NK-92 (cell line): ENCODE measurements around the gene RABEP1.

Source experiments
- DNase-seq: peaks from one replicate; lab custom pipeline; 2025; ENCODE audit not compliant: unreplicated experiment; lab: John Stamatoyannopoulos, UW

RABEP1 gene

DNA sequence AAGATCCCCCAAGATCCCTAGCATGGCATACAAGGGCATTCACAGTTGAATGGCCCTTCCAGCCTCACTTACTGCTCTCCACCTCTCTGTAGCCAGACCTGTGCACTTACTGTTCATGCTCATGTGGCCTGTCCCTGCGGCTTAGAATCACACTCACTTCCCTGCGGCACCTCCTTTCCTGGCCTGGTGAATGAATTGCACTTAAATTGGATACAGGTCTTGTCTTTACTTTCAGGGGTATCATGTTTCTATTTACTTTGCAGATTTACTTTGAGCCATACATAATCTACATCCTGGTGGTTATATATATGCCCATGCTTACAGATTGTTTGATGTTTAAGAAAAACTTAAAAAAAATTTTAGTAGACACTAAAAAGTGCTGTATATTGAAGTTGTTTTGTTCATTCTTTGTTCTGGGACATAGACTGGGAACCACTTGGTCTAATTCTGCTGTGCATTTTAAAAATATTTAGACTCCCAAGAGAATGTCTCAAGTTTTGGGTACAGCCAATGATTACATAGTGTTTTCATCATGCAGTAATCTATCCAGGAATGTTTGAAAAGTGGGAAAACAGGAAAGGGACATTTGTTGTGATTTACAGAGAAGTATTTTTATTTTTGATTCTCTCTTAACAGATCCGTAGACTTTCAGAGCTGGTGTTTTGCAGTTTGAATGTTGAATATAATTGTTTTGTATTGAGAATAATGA is 73.5 kb downstream of the RABEP1 start:
- no peak for DNase-seq

DNA sequence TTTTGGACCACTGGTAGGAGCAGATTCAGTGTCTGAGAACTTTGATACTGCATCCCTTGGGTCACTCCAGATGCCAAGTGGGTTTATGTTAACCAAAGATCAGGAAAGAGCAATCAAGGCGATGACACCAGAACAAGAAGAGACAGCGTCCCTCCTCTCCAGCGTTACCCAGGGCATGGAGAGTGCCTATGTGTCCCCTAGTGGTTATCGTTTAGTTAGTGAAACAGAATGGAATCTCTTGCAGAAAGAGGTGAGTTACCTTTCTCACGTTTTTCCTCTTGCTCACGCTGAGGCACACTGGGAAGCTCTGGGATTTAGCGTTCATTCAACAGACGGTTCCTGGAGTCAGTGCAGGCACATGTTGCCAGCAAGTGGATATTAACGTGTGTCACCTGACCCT is 79.3 kb downstream of the RABEP1 start:
- no peak for DNase-seq

GRCh38 chr17:5362162-5362811 is 80.2 kb downstream of the RABEP1 start:
- DNase-seq = no peak

GRCh38 chr17:5364156-5364555 is 82.1 kb downstream of the RABEP1 start:
- DNase-seq = no peak

DNA sequence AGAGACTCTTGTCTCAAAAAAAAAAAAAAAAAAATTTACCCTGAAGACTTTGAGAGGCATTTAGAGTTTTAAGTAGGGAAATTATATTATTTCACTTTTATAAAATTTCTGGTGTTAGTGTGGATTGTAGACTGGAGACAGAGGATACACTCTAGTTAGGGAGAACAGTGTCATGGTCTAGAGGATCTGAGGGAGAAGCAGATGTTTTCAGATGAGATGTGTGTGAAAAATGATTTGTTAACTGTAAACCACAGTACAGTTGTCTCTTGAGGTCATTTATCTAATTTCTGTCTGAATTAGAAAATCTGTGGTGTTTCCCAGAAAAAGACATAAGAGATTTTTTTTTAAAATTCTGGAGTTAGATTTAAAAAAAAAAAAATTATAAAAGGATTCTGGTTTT is 82.6 kb downstream of the RABEP1 start:
- DNase-seq = no peak

GRCh38 chr17:5365831-5366230 is 83.7 kb downstream of the RABEP1 start:
- no peak for DNase-seq

GRCh38 chr17:5370411-5370810 is 88.3 kb downstream of the RABEP1 start:
- no peak for DNase-seq

DNA sequence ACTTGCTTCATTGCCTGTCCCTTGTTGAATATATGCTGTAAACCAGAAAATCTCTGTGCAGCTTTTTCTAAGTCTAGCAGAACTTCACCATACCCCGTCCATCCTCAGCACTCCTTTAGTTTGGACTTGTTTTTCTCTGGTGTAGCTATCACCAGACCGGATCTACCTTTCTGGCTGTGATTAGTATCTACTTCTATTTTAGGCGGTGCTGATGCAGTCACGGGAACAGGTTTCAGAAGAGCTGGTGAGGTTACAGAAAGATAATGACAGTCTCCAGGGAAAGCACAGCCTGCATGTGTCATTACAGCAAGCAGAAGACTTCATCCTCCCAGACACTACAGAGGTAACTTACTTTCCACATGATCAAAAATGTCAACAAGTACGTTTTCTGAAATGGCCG is 91.0 kb downstream of the RABEP1 start:
- no peak for DNase-seq

DNA sequence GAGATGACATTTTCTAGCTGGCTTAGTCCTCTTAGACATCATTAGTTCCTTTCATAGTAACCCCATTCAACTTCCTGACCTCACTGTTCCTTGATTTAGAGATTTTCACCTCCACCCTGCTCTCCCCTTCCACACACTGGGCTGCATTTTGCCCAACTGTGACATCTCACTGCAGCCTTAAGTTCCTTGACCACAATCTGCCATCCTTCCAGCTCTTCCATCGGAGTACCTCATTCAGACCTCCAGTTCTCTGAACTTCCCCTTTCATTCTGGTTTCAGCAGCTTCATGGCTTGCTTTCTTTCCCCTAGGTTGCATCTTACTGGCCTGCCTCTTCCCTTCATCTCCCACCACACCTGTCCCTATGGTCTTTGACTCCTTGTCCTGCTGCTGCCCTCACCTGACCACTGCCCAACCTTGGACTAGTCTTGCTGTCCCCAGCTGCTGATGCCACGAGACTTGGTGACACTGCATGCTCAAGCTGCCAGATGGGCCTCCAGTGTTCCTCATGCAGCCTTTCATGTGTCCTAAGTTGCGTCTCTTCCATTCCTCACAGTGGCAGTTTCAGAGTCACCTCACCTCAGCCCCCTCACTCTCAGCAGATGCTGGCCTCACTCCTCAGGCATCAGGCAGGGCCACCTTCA is 96.6 kb downstream of the RABEP1 start:
- DNase-seq = no peak

GRCh38 chr17:5379351-5380107 is 97.4 kb downstream of the RABEP1 start:
- no peak for DNase-seq

DNA sequence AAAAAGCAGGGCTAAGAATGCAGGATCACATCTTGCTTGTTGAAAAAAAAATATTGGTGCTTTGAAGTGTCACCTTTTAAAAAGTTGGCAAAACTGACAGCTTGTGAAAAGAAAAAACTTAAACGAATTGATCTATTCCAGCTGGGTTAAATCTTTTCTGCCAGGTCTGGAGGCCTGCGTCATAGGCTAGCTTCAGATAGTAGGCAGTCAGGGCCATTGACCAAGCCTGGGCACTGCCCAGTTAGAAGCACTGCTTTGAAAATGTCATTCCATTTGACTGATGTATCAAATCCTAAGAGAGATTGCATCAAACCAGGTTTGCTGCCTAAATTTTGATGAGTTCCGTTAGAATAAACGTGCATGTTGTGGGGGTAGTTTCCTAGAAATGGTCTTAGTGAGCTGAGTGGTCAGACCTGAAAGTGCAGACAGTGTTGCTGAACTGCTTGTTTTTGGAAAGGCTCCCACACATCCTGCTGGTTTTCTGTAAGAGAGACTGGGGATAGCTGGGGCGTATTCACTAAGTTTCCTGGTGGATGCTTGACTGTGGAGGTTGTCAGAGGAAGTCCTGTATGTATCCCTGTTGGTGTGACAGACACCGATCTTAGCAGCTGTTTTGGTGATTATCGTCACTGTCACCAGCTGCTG is 98.5 kb downstream of the RABEP1 start:
- DNase-seq = no peak

- DNase-seq = no peak
Observed at GRCh38 chr17:5381542-5381941, 99.5 kb downstream of the RABEP1 start.

- no peak for DNase-seq
Observed at GRCh38 chr17:5391678-5392077, 109.6 kb downstream of the RABEP1 start.

- no peak for DNase-seq
Observed at GRCh38 chr17:5396612-5397011, 114.5 kb downstream of the RABEP1 start.

DNA sequence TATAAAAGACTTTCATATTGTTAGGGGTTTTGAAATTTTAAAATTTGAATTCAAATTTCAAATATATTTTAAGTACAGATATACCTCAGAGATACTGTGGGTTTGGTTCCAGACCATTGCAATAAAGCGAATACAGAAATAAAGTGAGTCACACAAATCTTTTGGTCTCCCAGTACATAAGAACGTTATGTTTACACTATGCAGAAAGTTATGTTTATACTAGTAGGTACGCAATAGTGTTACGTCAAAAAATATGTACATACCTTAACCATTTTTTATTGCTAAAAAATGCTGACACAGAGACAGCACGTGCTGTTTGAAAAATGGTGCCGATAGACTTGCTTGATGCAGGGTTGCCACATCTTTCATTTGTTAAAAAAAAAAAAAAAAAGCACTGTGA is 117.7 kb downstream of the RABEP1 start:
- no peak for DNase-seq

- no peak for DNase-seq
Observed at GRCh38 chr17:5405400-5405799, 123.3 kb downstream of the RABEP1 start.

DNA sequence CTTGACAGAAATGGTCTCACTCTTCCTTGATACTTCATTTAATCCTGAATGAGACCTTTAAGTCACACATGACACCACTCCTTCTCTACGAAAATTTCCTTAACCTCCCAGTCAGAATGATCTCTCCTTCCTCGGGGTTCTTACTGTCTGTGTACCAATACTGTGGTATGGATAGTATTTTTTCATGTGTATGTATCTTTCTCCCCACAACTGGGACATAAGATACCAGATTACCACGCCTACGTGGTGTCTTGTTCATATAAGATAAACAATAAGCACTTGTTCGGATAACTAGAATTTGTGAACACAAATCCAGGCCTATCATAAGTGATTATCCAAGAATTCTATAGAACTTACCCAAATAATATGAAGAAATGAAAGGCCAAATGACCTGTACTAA is 126.1 kb downstream of the RABEP1 start:
- DNase-seq = no peak

DNA sequence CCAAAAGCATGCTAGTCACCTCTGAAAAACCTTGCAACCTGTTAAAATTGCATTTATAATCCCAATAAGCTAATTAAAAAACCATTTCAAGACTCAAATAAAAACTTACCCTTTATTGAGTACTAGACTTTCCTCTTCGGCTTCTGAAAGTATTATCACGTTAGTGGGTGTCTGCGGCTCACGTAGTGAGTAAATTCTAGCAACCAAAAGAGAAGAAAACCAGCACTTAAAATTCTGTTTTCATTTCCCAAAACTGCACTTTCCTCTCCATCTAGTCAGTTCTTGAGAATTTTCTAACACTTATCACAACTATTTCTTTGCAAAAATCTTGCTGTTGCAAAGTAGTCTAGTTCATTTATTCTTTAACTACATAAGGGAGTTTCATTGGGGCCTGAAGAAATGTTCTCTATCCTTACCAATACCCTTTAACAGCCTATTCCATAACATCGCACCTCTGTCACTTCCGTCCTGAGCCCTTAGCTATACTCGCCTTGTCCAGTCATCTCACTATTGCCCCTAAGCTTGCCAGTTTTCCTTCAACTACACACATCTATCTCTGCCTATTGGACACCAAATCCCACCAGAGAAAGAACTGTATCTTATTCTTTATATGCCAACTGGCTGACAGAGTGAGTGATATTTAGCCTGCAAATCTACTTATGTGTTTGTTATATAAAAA is 128.6 kb downstream of the RABEP1 start:
- DNase-seq = no peak

DNA sequence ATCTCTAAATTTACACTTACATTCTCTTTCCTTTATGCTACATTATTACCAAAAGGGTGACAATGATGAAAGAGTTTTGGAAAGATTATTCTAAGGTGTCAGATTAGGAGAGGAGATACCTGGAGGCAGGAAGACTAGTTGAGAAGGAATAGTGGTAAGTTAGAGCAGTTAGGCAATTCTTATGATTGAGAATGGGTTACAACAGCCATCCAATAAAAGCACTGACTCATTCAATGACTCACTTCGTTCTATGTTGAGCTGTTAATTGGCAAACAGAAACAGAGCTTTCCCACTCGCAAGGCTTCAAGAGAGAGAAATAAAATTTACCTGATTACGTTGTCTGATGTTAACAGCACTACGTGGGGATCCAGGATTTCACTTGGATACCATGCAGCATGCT is 131.6 kb downstream of the RABEP1 start:
- DNase-seq = no peak

DNA sequence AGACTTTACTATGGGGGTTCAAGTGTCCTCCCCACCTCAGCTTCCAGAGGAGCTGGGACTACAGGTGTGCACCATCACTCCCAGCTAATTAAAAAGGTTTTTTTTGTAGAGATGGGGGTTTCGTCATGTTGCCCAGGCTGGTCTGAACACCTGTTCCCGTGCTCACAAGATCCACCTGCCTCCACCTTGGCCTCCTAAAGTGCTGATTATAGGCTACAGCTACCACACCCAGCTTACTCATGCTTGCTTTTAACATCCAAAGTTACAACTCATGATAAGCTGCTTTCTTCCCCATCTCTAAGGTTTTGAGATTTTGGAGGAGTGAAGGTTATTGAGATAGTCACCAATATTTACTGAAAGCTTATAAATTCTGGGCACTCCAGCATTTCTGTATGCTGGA is 134.8 kb downstream of the RABEP1 start:
- DNase-seq = no peak
